Adrenal gland (tissue), 12 donors: ENCODE measurements around the gene SCYGR6. TPM values are rescaled to one million over a fixed set of nuclear protein-coding genes. Genes with fewer than 3 reads are reported as not detected.
A peak's percentile ranks its signal among the peaks of the same experiment; 100 is the strongest.

Experiments used
- DNase-seq, 7 donors: peaks; one replicate each; pipeline ENCODE4 v3.0.0-alpha.2; 2019 to 2020
- H3K27ac ChIP-seq, 5 donors: fragments of 200-600 bp; sonication (generic) in 4 of 5; 1 replicate in 3 of 5; 2 replicates in 2 of 5; pipeline versions ENCODE4 v1.5.1 to v1.8.0; 2016 to 2020; ENCODE audit warnings: mild to moderate bottlenecking in 1 of 5
- H3K27me3 ChIP-seq: fragments of 200-600 bp; 2 replicates; pipeline ENCODE4 v1.8.0; 2021
- H3K36me3 ChIP-seq, 2 donors: fragments of 200-600 bp; replicated peaks in 1 of 2; 1 replicate in 1 of 2; 2 replicates in 1 of 2; pipeline versions ENCODE4 v1.5.1 to v1.8.0; 2018 to 2022
- H3K4me1 ChIP-seq, 2 donors: fragments of 200-600 bp; replicated peaks in 1 of 2; 1 replicate in 1 of 2; 2 replicates in 1 of 2; pipeline versions ENCODE4 v1.5.1 to v1.8.0; 2018 to 2021
- H3K4me3 ChIP-seq, 4 donors: fragments of 200-600 bp; sonication (generic) in 3 of 4; one replicate each; pipeline ENCODE4 v1.5.1; 2016 to 2018
- H3K9me3 ChIP-seq, 3 donors: fragments of 200-600 bp; sonication (generic) in 1 of 3; replicated peaks in 1 of 3; 1 replicate in 2 of 3; 2 replicates in 1 of 3; pipeline versions ENCODE4 v1.5.1 to v1.8.0; 2016 to 2021
- POLR2A ChIP-seq, 2 donors: fragments of 450-650 bp; IDR thresholded peaks; one replicate each; pipeline ENCODE4 v1.6.1; 2017; ENCODE audit warnings: antibody characterized with exemption in 2 of 2, mild to moderate bottlenecking in 2 of 2, moderate library complexity in 1 of 2
- WGBS, 4 donors: extraction: QIAGEN DNeasy Blood & Tissue Kit in 2 of 4; methylation state at CpG; one replicate each; pipeline versions ENCODE4 v1.1.5 to v1.1.7; 2013 to 2017; 5-methylcytosine and 5-hydroxymethylcytosine counted together
- intact Hi-C, 2 donors: fragments of 100-400 bp; cut with DNase I; formaldehyde crosslinking; loops; one replicate each; pipeline versions ENCODE4 v1.14.1 to v1.15.0; 2022 to 2023
- polyA plus RNA-seq, 3 donors: library from polyadenylated mRNA; stranded (reverse); fragments of 200-250 nt in 2 of 3; fragments of 350-450 nt in 1 of 3; fragmentation: Illumina TruSeq in 1 of 3; extraction: RNeasy Lipid Tissue Mini Kit (QIAGEN cat#74804) in 1 of 3; gene quantifications; one replicate each; pipeline ENCODE4 v1.2.3, GENCODE V29; 2013 to 2014
- total RNA-seq, 9 donors: library from RNA; depleted of rRNA in 4 of 9; stranded (reverse); fragments of >200 nt in 4 of 9; fragments of 120-200 nt in 1 of 9; fragmentation: NEBNext Ultra II Directional in 1 of 9; extraction: Animal tissue kit (Norgen Biotek cat#: 25700) in 1 of 9; gene quantifications; one replicate each; pipeline versions ENCODE4 v1.1.0 to v1.2.4, GENCODE V29; 2013 to 2023
- TF ChIP-seq, protein P1 (sequence below), 6 experiments: fragments of 450-650 bp in 4 of 6; fragments of 200-600 bp in 2 of 6; sonication (generic) in 1 of 6; IDR thresholded peaks; 1 replicate in 5 of 6; 2 replicates in 1 of 6; pipeline versions ENCODE4 v1.5.1 to v1.8.0; 2016 to 2021; ENCODE audit warnings: antibody characterized with exemption in 6 of 6, mild to moderate bottlenecking in 2 of 6, moderate library complexity in 1 of 6
- donor health status: healthy with polysubstance abuse.
- donor health status: Bipolar disorder and iron deficiency.
- donor health status: DM: yes; HTN: yes; CAD: no.
- donor health status: DM: no; HTN: no; CAD: no.
- donor health status: DM: no; HTN: no; CAD: no.
- donor health status: DM: yes; HTN: yes; CAD: no.

The SCYGR6 gene
- total and polyA plus RNA-seq, 12 donors: not detected

DNA sequence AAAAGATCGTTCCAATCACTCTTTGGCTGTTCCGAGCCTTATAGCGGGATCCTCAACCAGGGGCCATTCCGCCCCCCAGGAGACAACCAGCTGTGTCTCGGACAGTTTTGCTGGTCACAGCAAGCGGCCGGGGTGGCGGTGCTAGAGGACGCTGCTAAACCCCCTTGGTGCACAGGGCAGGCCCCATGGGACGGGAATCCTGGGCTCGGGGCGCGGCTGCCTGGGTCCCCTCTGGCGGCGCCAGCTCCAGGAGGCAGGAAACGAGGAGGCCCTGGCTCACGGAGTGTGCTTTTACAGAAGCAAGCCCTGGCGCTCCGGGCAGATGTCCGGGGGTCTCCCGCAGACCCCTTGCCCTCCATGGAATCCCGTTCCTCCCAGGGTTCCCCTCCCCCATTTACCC, 43.3 kb upstream of the SCYGR6 start:
- no peak overlapping the region for H3K27ac ChIP-seq
- intact Hi-C loops: loop anchor here (5.0 to 10.0 kb wide), 4 partner anchors 111 to 366 kb away; no protein-coding TSS in a partner anchor

DNA sequence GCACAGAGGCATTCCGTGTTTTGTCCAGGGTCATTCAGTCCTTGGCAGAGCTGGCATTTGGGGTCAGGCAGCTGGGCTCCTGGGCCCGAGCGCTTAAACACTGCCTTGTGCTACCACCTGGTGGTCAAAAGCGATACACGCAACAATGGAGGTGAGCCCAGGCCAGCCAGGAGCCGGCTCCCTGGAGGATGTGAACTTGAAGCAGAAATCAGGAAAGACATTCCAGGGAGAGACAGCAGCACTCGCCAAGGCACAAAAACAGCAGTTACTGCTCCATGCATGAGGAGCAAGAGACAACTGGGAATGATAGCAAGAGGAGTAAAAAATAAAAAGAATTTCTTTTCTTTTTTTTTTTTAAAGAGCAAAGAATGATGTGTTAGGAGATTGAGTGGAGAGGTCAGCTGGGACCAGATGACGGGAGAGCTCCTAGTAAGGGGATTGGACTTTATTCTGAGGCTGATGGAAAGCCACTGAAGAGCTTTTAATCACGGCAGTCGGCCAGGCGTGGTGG, 41.9 kb upstream of the SCYGR6 start:
- H3K27me3 ChIP-seq: no peaks in the 10 kb centered on the region
- DNase-seq: peak; percentile 80 to 93 (median 87)
- WGBS, 4 donors: 19 to 22% (median 20%) methylated on average over 11 of the region's 11 CpGs
- H3K36me3 ChIP-seq: no peaks in the 10 kb centered on the region
- H3K9me3 ChIP-seq: no peaks in the 10 kb centered on the region
- H3K4me3 ChIP-seq: no peak overlapping the region
- intact Hi-C loops: loop anchor here (5.0 to 10.0 kb wide), 4 partner anchors 109 to 364 kb away; no protein-coding TSS in a partner anchor
- H3K4me1 ChIP-seq: peaks cover 4 to 6% of the 10 kb centered on the region in 2 donors
- H3K27ac ChIP-seq: no peak overlapping the region
- TF ChIP-seq POLR2A (IDR thresholded peaks at IDR 0.05): no peak
- TF ChIP-seq, protein P1, sequence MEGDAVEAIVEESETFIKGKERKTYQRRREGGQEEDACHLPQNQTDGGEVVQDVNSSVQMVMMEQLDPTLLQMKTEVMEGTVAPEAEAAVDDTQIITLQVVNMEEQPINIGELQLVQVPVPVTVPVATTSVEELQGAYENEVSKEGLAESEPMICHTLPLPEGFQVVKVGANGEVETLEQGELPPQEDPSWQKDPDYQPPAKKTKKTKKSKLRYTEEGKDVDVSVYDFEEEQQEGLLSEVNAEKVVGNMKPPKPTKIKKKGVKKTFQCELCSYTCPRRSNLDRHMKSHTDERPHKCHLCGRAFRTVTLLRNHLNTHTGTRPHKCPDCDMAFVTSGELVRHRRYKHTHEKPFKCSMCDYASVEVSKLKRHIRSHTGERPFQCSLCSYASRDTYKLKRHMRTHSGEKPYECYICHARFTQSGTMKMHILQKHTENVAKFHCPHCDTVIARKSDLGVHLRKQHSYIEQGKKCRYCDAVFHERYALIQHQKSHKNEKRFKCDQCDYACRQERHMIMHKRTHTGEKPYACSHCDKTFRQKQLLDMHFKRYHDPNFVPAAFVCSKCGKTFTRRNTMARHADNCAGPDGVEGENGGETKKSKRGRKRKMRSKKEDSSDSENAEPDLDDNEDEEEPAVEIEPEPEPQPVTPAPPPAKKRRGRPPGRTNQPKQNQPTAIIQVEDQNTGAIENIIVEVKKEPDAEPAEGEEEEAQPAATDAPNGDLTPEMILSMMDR (IDR thresholded peaks at IDR 0.05): peak; percentile 79 to 93 (median 90)

More for the DNA sequence above, 43.3 kb upstream of the SCYGR6 start:
- Histone ChIP-seq H3K9me3 (no peaks in the 10 kb centered on the region), H3K4me1 (peaks cover 4 to 6% of the 10 kb centered on the region in 2 donors), H3K4me3 (no peak overlapping the region), H3K27me3 (no peaks in the 10 kb centered on the region), H3K36me3 (no peaks in the 10 kb centered on the region)
- TF ChIP-seq, protein P1 (IDR thresholded peaks at IDR 0.05): no peak
- TF ChIP-seq POLR2A (IDR thresholded peaks at IDR 0.05): no peak
- no peak for DNase-seq
- WGBS, 4 donors: 87 to 94% (median 90%) methylated on average over 5 to 22 of the region's 22 CpGs

DNA sequence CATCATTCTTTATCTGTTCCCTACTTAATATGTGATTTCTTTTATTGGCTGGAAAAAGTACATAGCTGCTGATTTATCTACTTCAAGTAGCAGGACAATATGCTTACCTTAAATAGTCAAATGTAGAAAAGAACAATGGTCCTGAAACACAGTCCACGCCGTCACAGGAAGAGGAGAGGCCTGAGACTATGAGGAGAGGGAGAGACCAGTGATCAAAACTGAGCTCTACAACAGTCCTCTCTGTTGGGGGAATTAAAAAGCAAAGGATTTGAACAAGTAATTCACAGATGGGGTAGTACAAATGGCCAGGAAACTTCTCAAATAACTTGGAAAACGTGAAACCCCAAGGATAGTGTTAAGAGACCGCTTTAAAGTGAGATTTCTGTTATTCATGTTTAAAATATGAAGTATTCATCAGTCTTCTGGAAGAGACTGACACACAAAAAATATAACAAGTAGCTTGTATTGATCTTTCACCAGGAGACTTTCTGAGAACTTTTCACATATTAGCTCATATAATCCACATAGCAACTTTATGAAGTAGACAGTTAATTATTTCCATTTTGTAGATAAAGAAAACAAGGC, 41.3 kb upstream of the SCYGR6 start:
- intact Hi-C loops: loop anchor here (5.0 to 10.0 kb wide), 4 partner anchors 109 to 364 kb away; no protein-coding TSS in a partner anchor
- Histone ChIP-seq H3K4me1 (peaks cover 4 to 6% of the 10 kb centered on the region in 2 donors), H3K27ac (no peak overlapping the region), H3K27me3 (no peaks in the 10 kb centered on the region), H3K4me3 (no peak overlapping the region), H3K36me3 (no peaks in the 10 kb centered on the region), H3K9me3 (no peaks in the 10 kb centered on the region)
- WGBS, 4 donors: 35 to 49% (median 38%) methylated on average over 4 of the region's 4 CpGs
- TF ChIP-seq, protein P1 (IDR thresholded peaks at IDR 0.05): no peak
- TF ChIP-seq POLR2A (IDR thresholded peaks at IDR 0.05): no peak
- DNase-seq: no peak

DNA sequence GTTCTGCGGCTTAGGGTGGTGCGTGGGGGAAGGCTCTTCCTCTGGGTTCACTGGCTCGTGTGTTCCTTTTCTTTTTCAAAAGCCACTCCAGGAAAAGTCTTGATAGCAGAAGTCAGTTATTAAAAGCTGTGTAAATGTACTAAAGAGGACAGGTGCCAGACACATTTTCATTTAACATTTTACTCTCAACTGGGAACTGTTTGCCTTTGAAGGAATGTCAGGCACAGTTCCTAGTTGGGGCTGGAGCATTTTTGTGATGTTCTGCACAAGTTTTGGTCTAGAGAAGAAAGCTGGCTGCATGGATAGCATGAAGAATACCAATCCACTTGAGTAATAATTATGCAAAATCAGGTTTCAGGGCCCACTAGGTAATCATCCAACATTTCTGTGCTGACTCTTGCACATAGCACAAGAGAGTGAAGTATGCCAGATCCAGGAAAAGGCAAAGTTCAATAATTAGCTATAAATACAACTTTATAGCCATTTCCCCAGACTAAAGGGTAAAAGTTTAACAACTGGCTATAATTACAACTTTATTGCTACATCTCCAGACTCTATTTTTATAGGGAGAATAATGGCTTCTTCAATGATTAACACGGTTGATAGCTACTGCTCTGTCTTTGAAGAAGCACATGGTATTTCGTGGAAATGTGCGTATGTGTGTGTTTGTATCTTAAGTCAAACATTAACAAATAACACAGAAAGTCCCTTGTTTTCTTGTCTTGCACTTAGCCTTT, 37.4 kb upstream of the SCYGR6 start:
- Histone ChIP-seq H3K4me1 (peaks cover 4 to 6% of the 10 kb centered on the region in 2 donors), H3K4me3 (no peak overlapping the region), H3K36me3 (no peaks in the 10 kb centered on the region), H3K9me3 (no peaks in the 10 kb centered on the region), H3K27ac (no peak overlapping the region), H3K27me3 (no peaks in the 10 kb centered on the region)
- intact Hi-C loops: loop anchor here in 1 of 2 donors (10.0 kb wide), 1 partner anchor 107 kb away; no protein-coding TSS in a partner anchor
- DNase-seq: no peak
- WGBS, 4 donors: 67 to 78% (median 69%) methylated on average over 6 of the region's 6 CpGs
- no peak for TF ChIP-seq POLR2A (IDR thresholded peaks at IDR 0.05)
- TF ChIP-seq, protein P1 (IDR thresholded peaks at IDR 0.05): no peak
